GM12878 (cell line): Measurements from ENCODE around the gene ARHGAP27. TPM values are rescaled to one million over a fixed set of nuclear protein-coding genes. Genes with fewer than 3 reads are reported as not detected.
A peak's percentile ranks its signal among the peaks of the same experiment; 100 is the strongest.

Experiments
- CBX3 ChIP-seq: fragments of 200-600 bp; sonication (generic); IDR thresholded peaks from 2 replicates; pipeline ENCODE4 v1.6.1; 2016; ENCODE audit warnings: low read depth, borderline replicate concordance
- CEBPB ChIP-seq, 2 experiments: fragments of 150-350 bp in 1 of 2; IDR thresholded peaks; 2 replicates each; pipeline ENCODE4 v1.6.1; 2012 to 2014; ENCODE audit warnings: low read depth in 2 of 2, low read length in 2 of 2, borderline replicate concordance in 1 of 2, inconsistent platforms in 1 of 2
- EP300 ChIP-seq, 2 experiments: fragments of 150-350 bp in 1 of 2; IDR thresholded peaks; 2 replicates each; pipeline ENCODE4 v1.6.1; 2011 to 2012; ENCODE audit warnings: low read depth in 2 of 2, low read length in 2 of 2, borderline replicate concordance in 1 of 2, improper control_type of control experiment in 1 of 2, inconsistent platforms in 1 of 2; ENCODE audit not compliant: control insufficient read depth in 1 of 2
- FOS ChIP-seq: IDR thresholded peaks from 3 replicates; pipeline ENCODE4 v1.6.1; 2011; ENCODE audit warnings: borderline replicate concordance; ENCODE audit not compliant: insufficient read length; ENCODE audit errors: extremely low read depth
- HDAC6 ChIP-seq: fragments of 200-600 bp; sonication (generic); IDR thresholded peaks from one replicate; pipeline ENCODE4 v1.8.0; 2017; ENCODE audit warnings: antibody characterized with exemption; ENCODE audit not compliant: unreplicated experiment
- IRF4 ChIP-seq: IDR thresholded peaks from 2 replicates; pipeline ENCODE4 v1.6.1; 2011; ENCODE audit warnings: low read depth, low read length
- MEF2A ChIP-seq: IDR thresholded peaks from 2 replicates; pipeline ENCODE4 v1.6.1; 2011; ENCODE audit warnings: low read depth, mild to moderate bottlenecking, low read length, moderate library complexity; ENCODE audit not compliant: insufficient read depth
- MEF2B ChIP-seq: fragments of 450-650 bp; IDR thresholded peaks from 2 replicates; pipeline ENCODE4 v1.6.1; 2018; ENCODE audit warnings: mild to moderate bottlenecking, moderate library complexity; ENCODE audit not compliant: partially characterized antibody, poor library complexity, severe bottlenecking
- MTA3 ChIP-seq: IDR thresholded peaks from 2 replicates; pipeline ENCODE4 v1.6.1; 2012; ENCODE audit warnings: low read length, inconsistent platforms, borderline replicate concordance
- MYB ChIP-seq: fragments of 150-350 bp; IDR thresholded peaks from 2 replicates; pipeline ENCODE4 v1.6.1; 2014; ENCODE audit warnings: mild to moderate bottlenecking, low read depth, low read length, borderline replicate concordance
- NBN ChIP-seq: fragments of 450-650 bp; IDR thresholded peaks from 2 replicates; pipeline ENCODE4 v1.6.1; 2016
- PAX5 ChIP-seq: IDR thresholded peaks from 2 replicates; pipeline ENCODE4 v1.6.1; 2011; ENCODE audit warnings: low read depth, low read length, borderline replicate concordance
- POLR2A ChIP-seq: IDR thresholded peaks from 2 replicates; pipeline ENCODE4 v1.6.1; 2011; ENCODE audit warnings: low read depth, mild to moderate bottlenecking, low read length
- RAD21 ChIP-seq: IDR thresholded peaks from 2 replicates; pipeline ENCODE4 v1.6.1; 2011; ENCODE audit warnings: mild to moderate bottlenecking, low read depth, low read length, moderate library complexity; ENCODE audit not compliant: insufficient read depth
- SIN3A ChIP-seq: IDR thresholded peaks from 2 replicates; pipeline ENCODE4 v1.6.1; 2012; ENCODE audit warnings: low read depth, low read length, improper control_type of control experiment
- SREBF1 ChIP-seq: IDR thresholded peaks from 2 replicates; pipeline ENCODE4 v1.6.1; 2012; ENCODE audit warnings: mild to moderate bottlenecking, low read length
- ZNF274 ChIP-seq: IDR thresholded peaks from one replicate; pipeline ENCODE4 v1.8.0; 2011; ENCODE audit not compliant: insufficient read length, insufficient read depth
- ZNF622 ChIP-seq: fragments of 450-650 bp; IDR thresholded peaks from 2 replicates; pipeline ENCODE4 v1.6.1; 2017; ENCODE audit warnings: mild to moderate bottlenecking, inconsistent platforms
- polyA plus RNA-seq, 11 experiments: library from polyadenylated mRNA; depleted of rRNA in 4 of 11; unstranded in 6 of 11; stranded (reverse) in 5 of 11; fragments of >200 nt; fragmentation: Nextera tagmentation in 4 of 11; fragmentation: Illumina TruSeq in 1 of 11; extraction: Ambion mirVana in 4 of 11; extraction: Trizol in 1 of 11; gene quantifications; 1 replicate in 1 of 11; 2 replicates in 10 of 11; pipeline versions ENCODE4 v1.2.1 to v1.2.3, GENCODE V29; 2011 to 2016; ENCODE audit warnings: inconsistent platforms in 2 of 11, missing spikeins in 2 of 11, low read depth in 1 of 11
- total RNA-seq, 4 experiments: library from RNA; depleted of rRNA in 3 of 4; stranded (reverse); fragments of >200 nt in 3 of 4; fragmentation: Illumina TruSeq in 1 of 4; extraction: Trizol in 1 of 4; gene quantifications; 2 replicates each; pipeline versions ENCODE4 v1.2.1 to v1.2.3, GENCODE V29; 2013 to 2021
- TF ChIP-seq, protein P1 (sequence below): fragments of 450-650 bp; IDR thresholded peaks from 2 replicates; pipeline ENCODE4 v1.6.1; 2016; ENCODE audit warnings: mild to moderate bottlenecking
- TF ChIP-seq, protein P2 (sequence below): fragments of 450-650 bp; IDR thresholded peaks from 2 replicates; pipeline ENCODE4 v1.6.1; 2017; ENCODE audit warnings: borderline replicate concordance
- TF ChIP-seq, protein P3 (sequence below): fragments of 450-650 bp; IDR thresholded peaks from 2 replicates; pipeline ENCODE4 v1.6.1; 2014; ENCODE audit warnings: mild to moderate bottlenecking
- TF ChIP-seq, protein P4 (sequence below): fragments of 450-650 bp; IDR thresholded peaks from 2 replicates; pipeline ENCODE4 v1.6.1; 2017; ENCODE audit warnings: low read depth, mild to moderate bottlenecking, moderate library complexity
- TF ChIP-seq, protein P5 (sequence below): fragments of 450-650 bp; IDR thresholded peaks from 2 replicates; pipeline ENCODE4 v1.6.1; 2017; ENCODE audit warnings: mild to moderate bottlenecking, low read depth, inconsistent platforms; ENCODE audit not compliant: poor library complexity, severe bottlenecking

Gene ARHGAP27
- total and polyA plus RNA-seq, 10 of the 15 experiments (the other 5 are each of a cell fraction or from before 2014, with no cell fraction given), result 0.64 to 45.7 (median 17.7) TPM

DNA sequence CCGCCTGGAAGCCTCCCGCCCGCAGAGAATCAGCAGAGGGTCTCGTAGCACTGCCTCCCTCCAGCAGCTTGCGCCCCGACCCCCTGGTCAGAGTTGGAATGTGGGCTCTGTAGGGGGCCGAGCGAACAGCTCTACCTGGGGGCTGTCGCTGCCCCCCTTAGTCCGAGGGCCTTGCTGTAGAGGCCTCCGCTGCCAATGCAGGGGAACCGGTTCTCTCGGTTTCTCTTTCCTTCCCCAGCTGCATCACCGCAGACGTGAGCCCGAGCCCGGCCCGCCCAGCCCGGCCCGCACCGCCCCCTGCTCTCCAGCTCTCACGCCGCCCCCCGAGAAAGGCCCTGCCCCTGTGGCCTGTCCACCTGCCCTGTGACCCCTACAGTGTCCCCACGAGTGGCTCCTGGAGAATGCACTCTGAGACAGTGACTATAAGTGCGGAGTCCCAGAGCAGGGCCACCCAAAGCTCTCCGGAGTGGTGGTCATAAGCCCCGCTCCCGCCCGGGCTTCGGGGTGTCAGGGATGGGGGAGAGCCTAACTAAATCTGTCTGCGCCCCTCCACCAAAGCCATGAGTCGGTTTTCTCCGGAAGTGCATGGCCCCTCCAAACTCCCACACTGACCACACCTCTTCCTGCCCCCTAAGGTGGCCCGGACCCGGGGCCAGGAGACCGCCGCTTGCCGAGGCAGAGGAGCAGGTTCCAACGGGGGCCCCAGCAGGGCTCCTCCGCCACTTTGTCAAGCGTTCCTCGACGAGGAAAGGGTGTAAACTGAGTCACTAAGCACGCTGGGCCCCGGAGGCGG is 1.7 kb downstream of the ARHGAP27 start (continued):
- TF ChIP-seq NBN (no peak), ZNF274 (no peak), CEBPB (IDR thresholded peaks at IDR 0.05; ENCODE audit: borderline replicate concordance in 1 of 2, low read depth in 2 of 2, low read length in 2 of 2) (no peak), SREBF1 (no peak), RAD21 (no peak), SIN3A (no peak), IRF4 (no peak), POLR2A (no peak; the same call in 1 of the 2 replicates), MEF2A (no peak), MYB (no peak), MEF2B (peak; percentile 28), MTA3 (no peak), PAX5 (0 out of 2 replicates have a peak, but pooled peaks have one; percentile 12), HDAC6 (no peak), FOS (no peak), EP300 (IDR thresholded peaks at IDR 0.05; ENCODE audit: borderline replicate concordance in 1 of 2, control insufficient read depth in 1 of 2, low read depth in 2 of 2, low read length in 2 of 2) (no peak), CBX3 (no peak), ZNF622 (no peak)
- TF ChIP-seq, protein P1, sequence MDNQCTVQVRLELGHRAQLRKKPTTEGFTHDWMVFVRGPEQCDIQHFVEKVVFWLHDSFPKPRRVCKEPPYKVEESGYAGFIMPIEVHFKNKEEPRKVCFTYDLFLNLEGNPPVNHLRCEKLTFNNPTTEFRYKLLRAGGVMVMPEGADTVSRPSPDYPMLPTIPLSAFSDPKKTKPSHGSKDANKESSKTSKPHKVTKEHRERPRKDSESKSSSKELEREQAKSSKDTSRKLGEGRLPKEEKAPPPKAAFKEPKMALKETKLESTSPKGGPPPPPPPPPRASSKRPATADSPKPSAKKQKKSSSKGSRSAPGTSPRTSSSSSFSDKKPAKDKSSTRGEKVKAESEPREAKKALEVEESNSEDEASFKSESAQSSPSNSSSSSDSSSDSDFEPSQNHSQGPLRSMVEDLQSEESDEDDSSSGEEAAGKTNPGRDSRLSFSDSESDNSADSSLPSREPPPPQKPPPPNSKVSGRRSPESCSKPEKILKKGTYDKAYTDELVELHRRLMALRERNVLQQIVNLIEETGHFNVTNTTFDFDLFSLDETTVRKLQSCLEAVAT, result peak; percentile 95
- TF ChIP-seq, protein P2, sequence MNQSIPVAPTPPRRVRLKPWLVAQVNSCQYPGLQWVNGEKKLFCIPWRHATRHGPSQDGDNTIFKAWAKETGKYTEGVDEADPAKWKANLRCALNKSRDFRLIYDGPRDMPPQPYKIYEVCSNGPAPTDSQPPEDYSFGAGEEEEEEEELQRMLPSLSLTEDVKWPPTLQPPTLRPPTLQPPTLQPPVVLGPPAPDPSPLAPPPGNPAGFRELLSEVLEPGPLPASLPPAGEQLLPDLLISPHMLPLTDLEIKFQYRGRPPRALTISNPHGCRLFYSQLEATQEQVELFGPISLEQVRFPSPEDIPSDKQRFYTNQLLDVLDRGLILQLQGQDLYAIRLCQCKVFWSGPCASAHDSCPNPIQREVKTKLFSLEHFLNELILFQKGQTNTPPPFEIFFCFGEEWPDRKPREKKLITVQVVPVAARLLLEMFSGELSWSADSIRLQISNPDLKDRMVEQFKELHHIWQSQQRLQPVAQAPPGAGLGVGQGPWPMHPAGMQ, result no peak
- TF ChIP-seq, protein P3, sequence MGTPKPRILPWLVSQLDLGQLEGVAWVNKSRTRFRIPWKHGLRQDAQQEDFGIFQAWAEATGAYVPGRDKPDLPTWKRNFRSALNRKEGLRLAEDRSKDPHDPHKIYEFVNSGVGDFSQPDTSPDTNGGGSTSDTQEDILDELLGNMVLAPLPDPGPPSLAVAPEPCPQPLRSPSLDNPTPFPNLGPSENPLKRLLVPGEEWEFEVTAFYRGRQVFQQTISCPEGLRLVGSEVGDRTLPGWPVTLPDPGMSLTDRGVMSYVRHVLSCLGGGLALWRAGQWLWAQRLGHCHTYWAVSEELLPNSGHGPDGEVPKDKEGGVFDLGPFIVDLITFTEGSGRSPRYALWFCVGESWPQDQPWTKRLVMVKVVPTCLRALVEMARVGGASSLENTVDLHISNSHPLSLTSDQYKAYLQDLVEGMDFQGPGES, result no peak
- TF ChIP-seq, protein P4, sequence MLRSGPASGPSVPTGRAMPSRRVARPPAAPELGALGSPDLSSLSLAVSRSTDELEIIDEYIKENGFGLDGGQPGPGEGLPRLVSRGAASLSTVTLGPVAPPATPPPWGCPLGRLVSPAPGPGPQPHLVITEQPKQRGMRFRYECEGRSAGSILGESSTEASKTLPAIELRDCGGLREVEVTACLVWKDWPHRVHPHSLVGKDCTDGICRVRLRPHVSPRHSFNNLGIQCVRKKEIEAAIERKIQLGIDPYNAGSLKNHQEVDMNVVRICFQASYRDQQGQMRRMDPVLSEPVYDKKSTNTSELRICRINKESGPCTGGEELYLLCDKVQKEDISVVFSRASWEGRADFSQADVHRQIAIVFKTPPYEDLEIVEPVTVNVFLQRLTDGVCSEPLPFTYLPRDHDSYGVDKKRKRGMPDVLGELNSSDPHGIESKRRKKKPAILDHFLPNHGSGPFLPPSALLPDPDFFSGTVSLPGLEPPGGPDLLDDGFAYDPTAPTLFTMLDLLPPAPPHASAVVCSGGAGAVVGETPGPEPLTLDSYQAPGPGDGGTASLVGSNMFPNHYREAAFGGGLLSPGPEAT, result no peak
- TF ChIP-seq, protein P5, sequence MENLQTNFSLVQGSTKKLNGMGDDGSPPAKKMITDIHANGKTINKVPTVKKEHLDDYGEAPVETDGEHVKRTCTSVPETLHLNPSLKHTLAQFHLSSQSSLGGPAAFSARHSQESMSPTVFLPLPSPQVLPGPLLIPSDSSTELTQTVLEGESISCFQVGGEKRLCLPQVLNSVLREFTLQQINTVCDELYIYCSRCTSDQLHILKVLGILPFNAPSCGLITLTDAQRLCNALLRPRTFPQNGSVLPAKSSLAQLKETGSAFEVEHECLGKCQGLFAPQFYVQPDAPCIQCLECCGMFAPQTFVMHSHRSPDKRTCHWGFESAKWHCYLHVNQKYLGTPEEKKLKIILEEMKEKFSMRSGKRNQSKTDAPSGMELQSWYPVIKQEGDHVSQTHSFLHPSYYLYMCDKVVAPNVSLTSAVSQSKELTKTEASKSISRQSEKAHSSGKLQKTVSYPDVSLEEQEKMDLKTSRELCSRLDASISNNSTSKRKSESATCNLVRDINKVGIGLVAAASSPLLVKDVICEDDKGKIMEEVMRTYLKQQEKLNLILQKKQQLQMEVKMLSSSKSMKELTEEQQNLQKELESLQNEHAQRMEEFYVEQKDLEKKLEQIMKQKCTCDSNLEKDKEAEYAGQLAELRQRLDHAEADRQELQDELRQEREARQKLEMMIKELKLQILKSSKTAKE, result no peak
